ENCODE data around the gene CEP112. TPM values are rescaled to one million over a fixed set of nuclear protein-coding genes. Genes with fewer than 3 reads are reported as not detected.

The CEP112 gene
- polyA plus RNA-seq (2011; rRNA removed) (5.7 and 6.3 TPM in 2 replicates), polyA minus RNA-seq (2011; rRNA and poly(A)+ RNA removed) (2.4 and 8.3 TPM in 2 replicates)

GRCh38 chr17:66191593-66192377 lies at the start of gene CEP112:
Gene CEP112 (minus strand): TSS chr17:66192133.
- H3K27me3 ChIP-seq (ENCODE audit: control insufficient read depth, insufficient read depth, low read length): no peaks in the 10 kb centered on the region
- no peaks in the 10 kb centered on the region for H3K9me3 ChIP-seq (ENCODE audit: control insufficient read depth, insufficient read depth, low read length)
- no peak for DNase-seq (ENCODE audit: low read depth, low spot score)
- peak within 1 kb of the TSS; percentile 47 for H3K27ac ChIP-seq (ENCODE audit: low read depth, low read length)
- H3K4me3 ChIP-seq (ENCODE audit: low read depth, low read length): peak within 1 kb of the TSS; percentile 66
- CTCF ChIA-PET: interaction anchor here (1.0 to 4.0 kb wide), 3 partner anchors 9 to 960 kb away, joined by 3 to 15 read pairs (median 4); no protein-coding TSS in a partner anchor
- POLR2A ChIA-PET: interaction anchor here (0.7 kb wide), 1 partner anchor 41 kb away, joined by 3 read pairs; no protein-coding TSS in a partner anchor
- no peak for TF ChIP-seq CTCF (IDR thresholded peaks at IDR 0.05; ENCODE audit: low read depth, low read length)

GRCh38 chr17:66240630-66241029 lies 48.7 kb upstream of the CEP112 start:
- POLR2A ChIA-PET: no interaction called here
- Histone ChIP-seq H3K9me3 (ENCODE audit: control insufficient read depth, insufficient read depth, low read length) (no peaks in the 10 kb centered on the region), H3K27me3 (ENCODE audit: control insufficient read depth, insufficient read depth, low read length) (no peaks in the 10 kb centered on the region), H3K27ac (ENCODE audit: low read depth, low read length) (no peak overlapping the region), H3K4me3 (ENCODE audit: low read depth, low read length) (no peak overlapping the region)
- CTCF ChIA-PET: no interaction called here
- TF ChIP-seq CTCF (IDR thresholded peaks at IDR 0.05; ENCODE audit: low read depth, low read length): no peak
- DNase-seq (ENCODE audit: low read depth, low spot score): no peak

GRCh38 chr17:66240013-66240412 lies 48.1 kb upstream of the CEP112 start:
- DNase-seq (ENCODE audit: low read depth, low spot score): no peak
- H3K4me3 ChIP-seq (ENCODE audit: low read depth, low read length): no peak overlapping the region
- ChIA-PET CTCF (interaction anchor here (1.8 kb wide), 1 partner anchor 40 kb away, joined by 3 read pairs; no protein-coding TSS in a partner anchor), POLR2A (no interaction called here)
- H3K27me3 ChIP-seq (ENCODE audit: control insufficient read depth, insufficient read depth, low read length): no peaks in the 10 kb centered on the region
- H3K27ac ChIP-seq (ENCODE audit: low read depth, low read length): no peak overlapping the region
- TF ChIP-seq CTCF (IDR thresholded peaks at IDR 0.05; ENCODE audit: low read depth, low read length): no peak
- no peaks in the 10 kb centered on the region for H3K9me3 ChIP-seq (ENCODE audit: control insufficient read depth, insufficient read depth, low read length)

- no peak for TF ChIP-seq CTCF (IDR thresholded peaks at IDR 0.05; ENCODE audit: low read depth, low read length)
- H3K27me3 ChIP-seq (ENCODE audit: control insufficient read depth, insufficient read depth, low read length): no peaks in the 10 kb centered on the region
- ChIA-PET POLR2A (no interaction called here), CTCF (interaction anchor here (1.4 kb wide), 1 partner anchor 35 kb away, joined by 3 read pairs; no protein-coding TSS in a partner anchor)
- no peak overlapping the region for H3K4me3 ChIP-seq (ENCODE audit: low read depth, low read length)
- H3K9me3 ChIP-seq (ENCODE audit: control insufficient read depth, insufficient read depth, low read length): no peaks in the 10 kb centered on the region
- no peak for DNase-seq (ENCODE audit: low read depth, low spot score)
- no peak overlapping the region for H3K27ac ChIP-seq (ENCODE audit: low read depth, low read length)
Observed at GRCh38 chr17:66235377-66235994, 43.6 kb upstream of the CEP112 start.

- no peak for DNase-seq (ENCODE audit: low read depth, low spot score)
- ChIA-PET CTCF (no interaction called here), POLR2A (no interaction called here)
- no peaks in the 10 kb centered on the region for H3K27me3 ChIP-seq (ENCODE audit: control insufficient read depth, insufficient read depth, low read length)
- no peak for TF ChIP-seq CTCF (IDR thresholded peaks at IDR 0.05; ENCODE audit: low read depth, low read length)
- H3K4me3 ChIP-seq (ENCODE audit: low read depth, low read length): no peak overlapping the region
- no peaks in the 10 kb centered on the region for H3K9me3 ChIP-seq (ENCODE audit: control insufficient read depth, insufficient read depth, low read length)
- H3K27ac ChIP-seq (ENCODE audit: low read depth, low read length): no peak overlapping the region
Observed at GRCh38 chr17:66234611-66235010, 42.7 kb upstream of the CEP112 start.

Measured in AG04450 (cell line).